ENCODE data around the gene KPNA1. TPM values are rescaled to one million over a fixed set of nuclear protein-coding genes. Genes with fewer than 3 reads are reported as not detected.
A peak's percentile ranks its signal among the peaks of the same experiment; 100 is the strongest.

KPNA1 gene
- total RNA-seq, 3 donors from 2014 or later (not counting 1 experiment from before 2014, with no cell fraction given) = 62.3 to 67.1 (median 63.1) TPM

- no CpG with 5 or more reads among the region's 1 CpG for WGBS (ENCODE audit: insufficient coverage)
- Histone ChIP-seq H3K4me1 (ENCODE audit: control insufficient read depth, insufficient read depth, low read length) (peaks cover 12% of the 10 kb centered on the region), H3K27ac (ENCODE audit: low read length) (no peak overlapping the region), H3K27me3 (ENCODE audit: control insufficient read depth, insufficient read depth, low read length) (no peaks in the 10 kb centered on the region), H3K9me3 (ENCODE audit: control insufficient read depth, insufficient read depth, low read length) (no peaks in the 10 kb centered on the region), H3K4me3 (ENCODE audit: low read length) (no peak overlapping the region), H3K36me3 (ENCODE audit: control insufficient read depth, insufficient read depth, low read length) (peaks cover 16% of the 10 kb centered on the region)
- intact Hi-C loops (cut with micrococcal nuclease) = loop anchor here (5.0 kb wide), 1 partner anchor 81 kb away; the partner anchor contains the start of gene WDR5B
- no peaks in the 10 kb centered on the region for H3K9me3 Mint-ChIP-seq
- no peaks in the 10 kb centered on the region for H3K27me3 Mint-ChIP-seq (ENCODE audit: low read depth in 2 of 2)
- no peaks in the 10 kb centered on the region for H3K36me3 Mint-ChIP-seq
- H3K27ac Mint-ChIP-seq = peak overlapping the region; percentile 54 to 85
- TF ChIP-seq CTCF (IDR thresholded peaks at IDR 0.05) = no peak
- no peak for ATAC-seq
- no peak for DNase-seq
- H3K4me1 Mint-ChIP-seq = peaks cover 55 to 57% of the 10 kb centered on the region in 2 donors
- H3K4me3 Mint-ChIP-seq = no peak overlapping the region
Measured at GRCh38 chr3:122498152-122498551, 16.6 kb downstream of the KPNA1 start.

- WGBS (ENCODE audit: insufficient coverage) = no CpG with 5 or more reads among the region's 1 CpG
- H3K4me3 ChIP-seq (ENCODE audit: low read length) = no peak overlapping the region
- Mint-ChIP-seq H3K4me1 (peaks cover 48 to 51% of the 10 kb centered on the region in 2 donors), H3K4me3 (peak overlapping the region; percentile 30), H3K36me3 (no peaks in the 10 kb centered on the region), H3K9me3 (no peaks in the 10 kb centered on the region), H3K27ac (peak overlapping the region; percentile 54 to 85), H3K27me3 (ENCODE audit: low read depth in 2 of 2) (no peaks in the 10 kb centered on the region)
- ATAC-seq (peak; percentile 85 to 92 (median 88)), DNase-seq (peak; percentile 23 to 65)
- no peaks in the 10 kb centered on the region for H3K27me3 ChIP-seq (ENCODE audit: control insufficient read depth, insufficient read depth, low read length)
- no peak for TF ChIP-seq CTCF (IDR thresholded peaks at IDR 0.05)
- H3K4me1 ChIP-seq (ENCODE audit: control insufficient read depth, insufficient read depth, low read length) = peaks cover 8% of the 10 kb centered on the region
- no peak overlapping the region for H3K27ac ChIP-seq (ENCODE audit: low read length)
- intact Hi-C loops (cut with micrococcal nuclease) = loop anchor here (1.0 to 5.0 kb wide), 2 partner anchors 17 to 80 kb away; partner anchors contain the start of genes KPNA1 and WDR5B
- H3K9me3 ChIP-seq (ENCODE audit: control insufficient read depth, insufficient read depth, low read length) = no peaks in the 10 kb centered on the region
- peaks cover 20% of the 10 kb centered on the region for H3K36me3 ChIP-seq (ENCODE audit: control insufficient read depth, insufficient read depth, low read length)
Measured at GRCh38 chr3:122497425-122497824, 17.3 kb downstream of the KPNA1 start.

- WGBS (ENCODE audit: insufficient coverage) = 95% methylated on average over 1 of the region's 2 CpGs
- no peak overlapping the region for H3K27ac ChIP-seq (ENCODE audit: low read length)
- Mint-ChIP-seq H3K27me3 (ENCODE audit: low read depth in 2 of 2) (no peaks in the 10 kb centered on the region), H3K4me3 (no peak overlapping the region), H3K9me3 (no peaks in the 10 kb centered on the region), H3K4me1 (peaks cover 39 to 42% of the 10 kb centered on the region in 2 donors), H3K27ac (peak overlapping the region in 1 of 2 donors; percentile 17), H3K36me3 (no peaks in the 10 kb centered on the region)
- intact Hi-C loops (cut with micrococcal nuclease) = loop anchor here (5.0 kb wide), 1 partner anchor 79 kb away; the partner anchor contains the start of gene WDR5B
- DNase-seq (no peak), ATAC-seq (no peak)
- no peak overlapping the region for H3K4me3 ChIP-seq (ENCODE audit: low read length)
- no peaks in the 10 kb centered on the region for H3K27me3 ChIP-seq (ENCODE audit: control insufficient read depth, insufficient read depth, low read length)
- H3K9me3 ChIP-seq (ENCODE audit: control insufficient read depth, insufficient read depth, low read length) = no peaks in the 10 kb centered on the region
- peaks cover 20% of the 10 kb centered on the region for H3K36me3 ChIP-seq (ENCODE audit: control insufficient read depth, insufficient read depth, low read length)
- peaks cover 8% of the 10 kb centered on the region for H3K4me1 ChIP-seq (ENCODE audit: control insufficient read depth, insufficient read depth, low read length)
- TF ChIP-seq CTCF (IDR thresholded peaks at IDR 0.05) = no peak
Measured at GRCh38 chr3:122496508-122496907, 18.2 kb downstream of the KPNA1 start.

GRCh38 chr3:122493296-122493695 lies 21.4 kb downstream of the KPNA1 start:
- no peaks in the 10 kb centered on the region for H3K9me3 Mint-ChIP-seq
- Histone ChIP-seq H3K4me1 (ENCODE audit: control insufficient read depth, insufficient read depth, low read length) (peaks cover 4% of the 10 kb centered on the region), H3K27me3 (ENCODE audit: control insufficient read depth, insufficient read depth, low read length) (no peaks in the 10 kb centered on the region), H3K9me3 (ENCODE audit: control insufficient read depth, insufficient read depth, low read length) (no peaks in the 10 kb centered on the region), H3K36me3 (ENCODE audit: control insufficient read depth, insufficient read depth, low read length) (peaks cover 26% of the 10 kb centered on the region), H3K27ac (ENCODE audit: low read length) (no peak overlapping the region), H3K4me3 (ENCODE audit: low read length) (no peak overlapping the region)
- no peak for TF ChIP-seq CTCF (IDR thresholded peaks at IDR 0.05)
- no peak overlapping the region for H3K4me3 Mint-ChIP-seq
- no peak overlapping the region for H3K27ac Mint-ChIP-seq
- no peaks in the 10 kb centered on the region for H3K36me3 Mint-ChIP-seq
- peaks cover 19 to 26% of the 10 kb centered on the region in 2 donors for H3K4me1 Mint-ChIP-seq
- DNase-seq = no peak
- H3K27me3 Mint-ChIP-seq (ENCODE audit: low read depth in 2 of 2) = no peaks in the 10 kb centered on the region
- 86% methylated on average over 3 of the region's 3 CpGs for WGBS (ENCODE audit: insufficient coverage)
- intact Hi-C loops (cut with micrococcal nuclease) = no loop called here
- no peak for ATAC-seq

Data from natural killer cell (primary cell).